ENCODE measurements around the gene IFITM5. TPM values are rescaled to one million over a fixed set of nuclear protein-coding genes. Genes with fewer than 3 reads are reported as not detected.

IFITM5 gene
- total and polyA plus RNA-seq, 9 of the 15 experiments (the other 6 are each of a cell fraction or from before 2014, with no cell fraction given): 0.19 TPM; not detected in 8

GRCh38 chr11:280706-281485 lies 18.4 kb downstream of the IFITM5 start:
- H3K4me2 ChIP-seq (ENCODE audit: insufficient read depth, low read length): no peak overlapping the region
- in situ Hi-C loops (cut with MboI): no loop called here
- no peak for ATAC-seq
- H3K9me3 ChIP-seq (replicated peaks; ENCODE audit: control insufficient read depth, insufficient read depth, low read depth, low read length): peaks cover 11% of the 10 kb centered on the region
- no peak overlapping the region for H3K27ac ChIP-seq (ENCODE audit: extremely low read depth, low read depth, low read length)
- ChIA-PET CTCF (ENCODE audit: low intra/inter-chr PET ratio) (no interaction called here), POLR2A (interaction anchor here (1.0 kb wide), 1 partner anchor 9 kb away, joined by 4 read pairs; no protein-coding TSS in a partner anchor)
- H3K4me3 ChIP-seq: no peak overlapping the region
- H3K27me3 ChIP-seq (ENCODE audit: control insufficient read depth in 2 of 2, insufficient read depth in 2 of 2, low read length in 2 of 2): no peaks in the 10 kb centered on the region
- H3K79me2 ChIP-seq (ENCODE audit: control insufficient read depth, insufficient read depth, low read length): no peaks in the 10 kb centered on the region
- H3K9ac ChIP-seq (ENCODE audit: insufficient read depth in 1 of 2, low read depth in 2 of 2, low read length in 2 of 2): no peak overlapping the region; a peak in 1 of 4 replicates
- H3K4me1 ChIP-seq (replicated peaks in 1 of 2; ENCODE audit: control insufficient read depth in 2 of 2, insufficient read depth in 2 of 2, low read length in 2 of 2): peaks cover 15 to 53% of the 10 kb centered on the region in 2 experiments
- H4K20me1 ChIP-seq (replicated peaks; ENCODE audit: control insufficient read depth, insufficient read depth, low read length): no peaks in the 10 kb centered on the region
- H2AFZ ChIP-seq (ENCODE audit: low read depth, low read length): no peak overlapping the region
- no TSS peak for BruUV-seq (replicated peaks)
- DNase-seq (ENCODE audit: extremely low read depth in 1 of 4, low spot score in 3 of 4): no peak
- no peaks in the 10 kb centered on the region for H3K36me3 ChIP-seq (ENCODE audit: control insufficient read depth, insufficient read depth, low read length)
- intact Hi-C loops (cut with micrococcal nuclease): no loop called here
- FAIRE-seq: no peak
- TF ChIP-seq TAF7 (tag; IDR thresholded peaks at IDR 0.05): no peak
- peak; percentile 91 for TF ChIP-seq ZBTB33 (CRISPR knock-in tag; IDR thresholded peaks at IDR 0.05)
- TF ChIP-seq POLR2G (IDR thresholded peaks at IDR 0.05; ENCODE audit: low read depth, low read length): peak; percentile 73
- peak; percentile 6 for TF ChIP-seq FIP1L1 (IDR thresholded peaks at IDR 0.05; ENCODE audit: low read depth, low read length, poor library complexity, severe bottlenecking)
- H3K9me1 ChIP-seq (ENCODE audit: control insufficient read depth, insufficient read depth, low read length): no peaks in the 10 kb centered on the region
- 84% methylated on average over 55 of the region's 79 CpGs for WGBS (ENCODE audit: insufficient coverage, low coverage, missing lambda C conversion rate)

Measured in K562 (cell line).